Lung (tissue), 12 donors: ENCODE results near the gene ROBO1. TPM values are rescaled to one million over a fixed set of nuclear protein-coding genes. Genes with fewer than 3 reads are reported as not detected.

Source experiments
- ATAC-seq: fragments of 200-7000 bp; cut with Tn5 transposase; one replicate; pipeline ENCODE4 v1.9.1; 2020; ENCODE audit warnings: moderate number of reproducible peaks; ENCODE audit not compliant: insufficient read depth, low FRiP score
- DNase-seq, 3 donors: peaks; one replicate each; pipeline ENCODE4 v3.0.0-alpha.2; 2013 to 2017
- H3K27ac ChIP-seq, 2 donors: one replicate each; pipeline ENCODE4 v1.5.1; 2013; ENCODE audit warnings: mild to moderate bottlenecking in 2 of 2, moderate library complexity in 2 of 2, control low read depth in 1 of 2, inconsistent platforms in 1 of 2, low read depth in 1 of 2, low read length in 1 of 2
- H3K27me3 ChIP-seq, 3 donors: one replicate each; pipeline ENCODE4 v1.5.1; 2013; ENCODE audit warnings: low read length in 2 of 3; ENCODE audit not compliant: control insufficient read depth in 3 of 3, insufficient read depth in 3 of 3
- H3K36me3 ChIP-seq, 4 donors: one replicate each; pipeline ENCODE4 v1.5.1; 2013; ENCODE audit warnings: low read length in 4 of 4, mild to moderate bottlenecking in 1 of 4, moderate library complexity in 1 of 4; ENCODE audit not compliant: control insufficient read depth in 4 of 4, insufficient read depth in 4 of 4
- H3K4me1 ChIP-seq, 5 donors: one replicate each; pipeline ENCODE4 v1.5.1; 2013; ENCODE audit warnings: low read length in 5 of 5, mild to moderate bottlenecking in 2 of 5, moderate library complexity in 1 of 5; ENCODE audit not compliant: control insufficient read depth in 5 of 5, insufficient read depth in 5 of 5
- H3K4me3 ChIP-seq: one replicate; pipeline ENCODE4 v1.5.1; 2013; ENCODE audit warnings: mild to moderate bottlenecking, control low read depth, moderate library complexity
- H3K9ac ChIP-seq, 2 donors: one replicate each; pipeline ENCODE4 v1.5.1; 2013; ENCODE audit warnings: low read length in 2 of 2, control low read depth in 1 of 2; ENCODE audit not compliant: insufficient read depth in 1 of 2
- H3K9me3 ChIP-seq, 4 donors: one replicate each; pipeline ENCODE4 v1.5.1; 2013; ENCODE audit warnings: low read length in 3 of 4, mild to moderate bottlenecking in 1 of 4, moderate library complexity in 1 of 4; ENCODE audit not compliant: control insufficient read depth in 4 of 4, insufficient read depth in 3 of 4
- CTCF ChIP-seq: IDR thresholded peaks from 2 replicates; pipeline ENCODE4 v1.5.1; 2012; ENCODE audit warnings: mild to moderate bottlenecking; ENCODE audit errors: control extremely low read depth, extremely low read depth
- WGBS, 2 donors: extraction: QIAGEN DNeasy Blood & Tissue Kit; methylation state at CpG; one replicate each; pipeline ENCODE4 v1.1.7; 2013; 5-methylcytosine and 5-hydroxymethylcytosine counted together
- polyA plus RNA-seq, 2 donors: library from polyadenylated mRNA; stranded (reverse); fragments of 200-250 nt; gene quantifications; one replicate each; pipeline ENCODE4 v1.2.1, GENCODE V29; 2013
- total RNA-seq, 2 donors: library from RNA; depleted of rRNA in 1 of 2; stranded (reverse); fragments of >200 nt in 1 of 2; gene quantifications; one replicate each; pipeline ENCODE4 v1.2.1, GENCODE V29; 2014 to 2021
- donor health status: control.
- donor health status: control.
- donor health status: Bipolar disorder and iron deficiency.
- donor health status: healthy.
- donor health status: DM: yes; HTN: yes; CAD: no.

ROBO1 gene
- total and polyA plus RNA-seq, 4 donors: 2.6 to 72.6 (median 15.7) TPM

GRCh38 chr3:79258479-79258878, 509.3 kb downstream of the ROBO1 start:
- peaks cover 0 to 17% (median 0%) of the 10 kb centered on the region in 5 donors for H3K4me1 ChIP-seq
- 90 to 91% methylated on average over 1 of the region's 1 CpG for WGBS, 2 donors
- ATAC-seq (no peak), DNase-seq (no peak)
- H3K27ac ChIP-seq: no peak overlapping the region
- no peak overlapping the region for H3K9ac ChIP-seq
- H3K27me3 ChIP-seq: no peaks in the 10 kb centered on the region
- H3K4me3 ChIP-seq: no peak overlapping the region
- no peaks in the 10 kb centered on the region for H3K9me3 ChIP-seq
- no peaks in the 10 kb centered on the region for H3K36me3 ChIP-seq
- no peak for TF ChIP-seq CTCF

GRCh38 chr3:79257791-79258190, 510.0 kb downstream of the ROBO1 start:
- no peak for TF ChIP-seq CTCF
- Histone ChIP-seq H3K36me3 (no peaks in the 10 kb centered on the region), H3K27me3 (no peaks in the 10 kb centered on the region), H3K9ac (no peak overlapping the region), H3K27ac (no peak overlapping the region), H3K9me3 (no peaks in the 10 kb centered on the region), H3K4me3 (no peak overlapping the region), H3K4me1 (peaks cover 0 to 18% (median 0%) of the 10 kb centered on the region in 5 donors)
- WGBS, 2 donors: 78 to 93% methylated on average over 1 of the region's 1 CpG
- ATAC-seq (no peak), DNase-seq (no peak)

GRCh38 chr3:79255702-79256101, 512.1 kb downstream of the ROBO1 start:
- Histone ChIP-seq H3K27me3 (no peaks in the 10 kb centered on the region), H3K27ac (no peak overlapping the region), H3K4me1 (peaks cover 0 to 14% (median 0%) of the 10 kb centered on the region in 5 donors), H3K36me3 (no peaks in the 10 kb centered on the region), H3K9ac (no peak overlapping the region), H3K9me3 (no peaks in the 10 kb centered on the region), H3K4me3 (no peak overlapping the region)
- DNase-seq (no peak), ATAC-seq (no peak)
- TF ChIP-seq CTCF: no peak
- 78 to 84% methylated on average over 2 of the region's 2 CpGs for WGBS, 2 donors

- Histone ChIP-seq H3K27ac (no peak overlapping the region), H3K9ac (no peak overlapping the region), H3K36me3 (no peaks in the 10 kb centered on the region), H3K27me3 (no peaks in the 10 kb centered on the region), H3K9me3 (no peaks in the 10 kb centered on the region), H3K4me3 (no peak overlapping the region), H3K4me1 (peaks cover 0 to 15% (median 0%) of the 10 kb centered on the region in 5 donors)
- DNase-seq: no peak
- ATAC-seq: no peak
- TF ChIP-seq CTCF: no peak
- WGBS, 2 donors: 85 to 95% methylated on average over 5 of the region's 5 CpGs
These were observed 512.5 kb downstream of the ROBO1 start for GRCh38 chr3:79255292-79255691.
